Raji (cell line): ENCODE data around the gene PEPD.

Source experiments
- POLR2A ChIP-seq: IDR thresholded peaks from 2 replicates; pipeline ENCODE4 v1.6.1; 2011; ENCODE audit warnings: low read depth, low read length, control low read depth; ENCODE audit not compliant: insufficient read depth

PEPD gene

GRCh38 chr19:33477781-33478180 lies 43.8 kb downstream of the PEPD start:
- TF ChIP-seq POLR2A = no peak

- TF ChIP-seq POLR2A = no peak
Measured at GRCh38 chr19:33476151-33476707, 45.4 kb downstream of the PEPD start.

GRCh38 chr19:33473653-33474305 lies 47.8 kb downstream of the PEPD start:
- TF ChIP-seq POLR2A = no peak

GRCh38 chr19:33472691-33473652 lies 48.6 kb downstream of the PEPD start:
- TF ChIP-seq POLR2A = no peak

- TF ChIP-seq POLR2A = no peak
Measured at GRCh38 chr19:33472226-33472625, 49.4 kb downstream of the PEPD start.

- TF ChIP-seq POLR2A = no peak
Measured at GRCh38 chr19:33471111-33471996, 50.2 kb downstream of the PEPD start.

GRCh38 chr19:33470686-33471085 lies 50.9 kb downstream of the PEPD start:
- TF ChIP-seq POLR2A = no peak

GRCh38 chr19:33470040-33470330 lies 51.6 kb downstream of the PEPD start:
- no peak for TF ChIP-seq POLR2A

GRCh38 chr19:33469171-33470039 lies 52.2 kb downstream of the PEPD start:
- TF ChIP-seq POLR2A = no peak

GRCh38 chr19:33468361-33469170 lies 53.0 kb downstream of the PEPD start:
- no peak for TF ChIP-seq POLR2A

- no peak for TF ChIP-seq POLR2A
Measured at GRCh38 chr19:33467851-33468250, 53.7 kb downstream of the PEPD start.

- TF ChIP-seq POLR2A = no peak
Measured at GRCh38 chr19:33465834-33466233, 55.8 kb downstream of the PEPD start.

- TF ChIP-seq POLR2A = no peak
Measured at GRCh38 chr19:33465371-33465770, 56.2 kb downstream of the PEPD start.

- no peak for TF ChIP-seq POLR2A
Measured at GRCh38 chr19:33464733-33465115, 56.9 kb downstream of the PEPD start.
